ENCODE results near the gene SLC17A9. TPM values are rescaled to one million over a fixed set of nuclear protein-coding genes. Genes with fewer than 3 reads are reported as not detected.

SLC17A9 gene
- polyA plus RNA-seq, 2 donors, result 1.0 to 3.3 TPM

DNA sequence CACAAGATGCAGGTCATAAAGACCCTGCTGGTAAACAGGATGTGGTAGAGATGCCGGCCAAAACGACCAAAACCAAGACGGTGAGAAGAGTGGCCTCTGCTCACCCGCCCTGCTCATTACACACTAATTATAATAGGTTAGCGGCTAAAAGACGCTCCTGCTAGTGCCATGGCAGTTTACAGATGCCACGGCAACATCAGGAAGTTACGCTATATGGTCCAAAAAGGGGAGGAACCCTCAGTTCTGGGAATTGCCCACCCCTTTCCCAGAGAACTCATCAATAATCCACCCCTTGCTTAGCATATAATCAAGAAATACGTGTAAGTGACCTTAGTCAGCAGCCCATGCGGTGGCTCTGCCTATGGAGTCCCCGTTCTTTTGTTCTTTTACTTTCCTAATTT, 36.7 kb downstream of the SLC17A9 start:
- no peak overlapping the region for H3K4me3 ChIP-seq (ENCODE audit: low read depth in 1 of 2, low read length in 2 of 2)
- no peaks in the 10 kb centered on the region for H3K4me1 ChIP-seq (ENCODE audit: control insufficient read depth in 2 of 2, insufficient read depth in 2 of 2, low read length in 1 of 2)
- H3K36me3 ChIP-seq (ENCODE audit: control insufficient read depth in 2 of 2, insufficient read depth in 2 of 2, low read length in 1 of 2), result no peaks in the 10 kb centered on the region
- H3K9me3 ChIP-seq (ENCODE audit: control insufficient read depth in 2 of 2, insufficient read depth in 1 of 2, low read depth in 1 of 2, low read length in 1 of 2), result no peaks in the 10 kb centered on the region
- no peak overlapping the region for H3K27ac ChIP-seq (ENCODE audit: low read depth in 2 of 2, low read length in 1 of 2)
- WGBS, 2 donors, result 51% methylated on average over 11 of the region's 11 CpGs
- H3K27me3 ChIP-seq (ENCODE audit: control insufficient read depth in 1 of 2, insufficient read depth in 2 of 2, low read length in 2 of 2), result no peaks in the 10 kb centered on the region

GRCh38 chr20:62990306-62990825, 37.9 kb downstream of the SLC17A9 start:
- Histone ChIP-seq H3K4me1 (ENCODE audit: control insufficient read depth in 2 of 2, insufficient read depth in 2 of 2, low read length in 1 of 2) (no peaks in the 10 kb centered on the region), H3K27me3 (ENCODE audit: control insufficient read depth in 1 of 2, insufficient read depth in 2 of 2, low read length in 2 of 2) (peaks cover 0 to 6% of the 10 kb centered on the region in 2 donors), H3K36me3 (ENCODE audit: control insufficient read depth in 2 of 2, insufficient read depth in 2 of 2, low read length in 1 of 2) (no peaks in the 10 kb centered on the region), H3K27ac (ENCODE audit: low read depth in 2 of 2, low read length in 1 of 2) (no peak overlapping the region), H3K4me3 (ENCODE audit: low read depth in 1 of 2, low read length in 2 of 2) (no peak overlapping the region), H3K9me3 (ENCODE audit: control insufficient read depth in 2 of 2, insufficient read depth in 1 of 2, low read depth in 1 of 2, low read length in 1 of 2) (no peaks in the 10 kb centered on the region)
- WGBS, 2 donors, result 69 to 71% methylated on average over 22 of the region's 22 CpGs

GRCh38 chr20:62991196-62991807, 38.8 kb downstream of the SLC17A9 start:
- H3K27me3 ChIP-seq (ENCODE audit: control insufficient read depth in 1 of 2, insufficient read depth in 2 of 2, low read length in 2 of 2), result peaks cover 0 to 7% of the 10 kb centered on the region in 2 donors
- no peak overlapping the region for H3K27ac ChIP-seq (ENCODE audit: low read depth in 2 of 2, low read length in 1 of 2)
- H3K9me3 ChIP-seq (ENCODE audit: control insufficient read depth in 2 of 2, insufficient read depth in 1 of 2, low read depth in 1 of 2, low read length in 1 of 2), result no peaks in the 10 kb centered on the region
- no peaks in the 10 kb centered on the region for H3K36me3 ChIP-seq (ENCODE audit: control insufficient read depth in 2 of 2, insufficient read depth in 2 of 2, low read length in 1 of 2)
- WGBS, 2 donors, result 69 to 71% methylated on average over 13 of the region's 13 CpGs
- H3K4me1 ChIP-seq (ENCODE audit: control insufficient read depth in 2 of 2, insufficient read depth in 2 of 2, low read length in 1 of 2), result no peaks in the 10 kb centered on the region
- no peak overlapping the region for H3K4me3 ChIP-seq (ENCODE audit: low read depth in 1 of 2, low read length in 2 of 2)

GRCh38 chr20:62991863-62992262, 39.4 kb downstream of the SLC17A9 start:
- 64 to 65% methylated on average over 6 of the region's 6 CpGs for WGBS, 2 donors
- no peak overlapping the region for H3K27ac ChIP-seq (ENCODE audit: low read depth in 2 of 2, low read length in 1 of 2)
- no peaks in the 10 kb centered on the region for H3K9me3 ChIP-seq (ENCODE audit: control insufficient read depth in 2 of 2, insufficient read depth in 1 of 2, low read depth in 1 of 2, low read length in 1 of 2)
- H3K27me3 ChIP-seq (ENCODE audit: control insufficient read depth in 1 of 2, insufficient read depth in 2 of 2, low read length in 2 of 2), result peaks cover 0 to 7% of the 10 kb centered on the region in 2 donors
- no peaks in the 10 kb centered on the region for H3K36me3 ChIP-seq (ENCODE audit: control insufficient read depth in 2 of 2, insufficient read depth in 2 of 2, low read length in 1 of 2)
- H3K4me1 ChIP-seq (ENCODE audit: control insufficient read depth in 2 of 2, insufficient read depth in 2 of 2, low read length in 1 of 2), result no peaks in the 10 kb centered on the region
- no peak overlapping the region for H3K4me3 ChIP-seq (ENCODE audit: low read depth in 1 of 2, low read length in 2 of 2)

- no peak overlapping the region for H3K27ac ChIP-seq (ENCODE audit: low read depth in 2 of 2, low read length in 1 of 2)
- peaks cover 0 to 4% of the 10 kb centered on the region in 2 donors for H3K9me3 ChIP-seq (ENCODE audit: control insufficient read depth in 2 of 2, insufficient read depth in 1 of 2, low read depth in 1 of 2, low read length in 1 of 2)
- H3K27me3 ChIP-seq (ENCODE audit: control insufficient read depth in 1 of 2, insufficient read depth in 2 of 2, low read length in 2 of 2), result peaks cover 0 to 12% of the 10 kb centered on the region in 2 donors
- H3K36me3 ChIP-seq (ENCODE audit: control insufficient read depth in 2 of 2, insufficient read depth in 2 of 2, low read length in 1 of 2), result no peaks in the 10 kb centered on the region
- H3K4me3 ChIP-seq (ENCODE audit: low read depth in 1 of 2, low read length in 2 of 2), result no peak overlapping the region
- WGBS, 2 donors, result 85% methylated on average over 23 of the region's 23 CpGs
- no peaks in the 10 kb centered on the region for H3K4me1 ChIP-seq (ENCODE audit: control insufficient read depth in 2 of 2, insufficient read depth in 2 of 2, low read length in 1 of 2)
Observed at GRCh38 chr20:62993856-62994494, 41.5 kb downstream of the SLC17A9 start.

- peaks cover 0 to 12% of the 10 kb centered on the region in 2 donors for H3K27me3 ChIP-seq (ENCODE audit: control insufficient read depth in 1 of 2, insufficient read depth in 2 of 2, low read length in 2 of 2)
- H3K4me1 ChIP-seq (ENCODE audit: control insufficient read depth in 2 of 2, insufficient read depth in 2 of 2, low read length in 1 of 2), result no peaks in the 10 kb centered on the region
- no peak overlapping the region for H3K27ac ChIP-seq (ENCODE audit: low read depth in 2 of 2, low read length in 1 of 2)
- H3K36me3 ChIP-seq (ENCODE audit: control insufficient read depth in 2 of 2, insufficient read depth in 2 of 2, low read length in 1 of 2), result no peaks in the 10 kb centered on the region
- peaks cover 0 to 4% of the 10 kb centered on the region in 2 donors for H3K9me3 ChIP-seq (ENCODE audit: control insufficient read depth in 2 of 2, insufficient read depth in 1 of 2, low read depth in 1 of 2, low read length in 1 of 2)
- 74% methylated on average over 19 of the region's 19 CpGs for WGBS, 2 donors
- no peak overlapping the region for H3K4me3 ChIP-seq (ENCODE audit: low read depth in 1 of 2, low read length in 2 of 2)
Observed at GRCh38 chr20:62994869-62995281, 42.4 kb downstream of the SLC17A9 start.

DNA sequence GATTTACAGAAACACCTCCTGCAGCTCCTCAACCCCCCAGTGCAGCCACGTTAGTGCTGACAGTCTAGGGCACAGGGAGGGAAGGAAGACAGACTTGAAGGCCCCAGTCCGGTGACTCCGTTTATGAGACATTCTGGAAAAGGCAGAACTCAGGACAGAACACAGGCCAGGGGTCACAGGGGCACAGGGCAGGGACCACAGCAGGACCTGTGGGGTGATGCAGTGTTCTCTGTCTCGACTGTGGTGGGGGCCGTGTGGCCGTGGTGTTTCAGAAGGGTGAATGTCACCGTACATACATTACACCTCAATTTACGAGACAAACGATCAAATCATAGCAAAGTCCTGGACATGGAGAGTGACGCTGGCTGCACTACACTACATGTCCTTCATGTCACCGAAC, 43.0 kb downstream of the SLC17A9 start:
- WGBS, 2 donors, result 54 to 66% methylated on average over 11 of the region's 11 CpGs
- peaks cover 0 to 4% of the 10 kb centered on the region in 2 donors for H3K9me3 ChIP-seq (ENCODE audit: control insufficient read depth in 2 of 2, insufficient read depth in 1 of 2, low read depth in 1 of 2, low read length in 1 of 2)
- H3K4me3 ChIP-seq (ENCODE audit: low read depth in 1 of 2, low read length in 2 of 2), result no peak overlapping the region
- no peaks in the 10 kb centered on the region for H3K36me3 ChIP-seq (ENCODE audit: control insufficient read depth in 2 of 2, insufficient read depth in 2 of 2, low read length in 1 of 2)
- no peak overlapping the region for H3K27ac ChIP-seq (ENCODE audit: low read depth in 2 of 2, low read length in 1 of 2)
- H3K27me3 ChIP-seq (ENCODE audit: control insufficient read depth in 1 of 2, insufficient read depth in 2 of 2, low read length in 2 of 2), result peaks cover 3 to 12% of the 10 kb centered on the region in 2 donors
- no peaks in the 10 kb centered on the region for H3K4me1 ChIP-seq (ENCODE audit: control insufficient read depth in 2 of 2, insufficient read depth in 2 of 2, low read length in 1 of 2)

GRCh38 chr20:62995898-62996595, 43.5 kb downstream of the SLC17A9 start:
- 69 to 72% methylated on average over 25 of the region's 25 CpGs for WGBS, 2 donors
- Histone ChIP-seq H3K36me3 (ENCODE audit: control insufficient read depth in 2 of 2, insufficient read depth in 2 of 2, low read length in 1 of 2) (no peaks in the 10 kb centered on the region), H3K27ac (ENCODE audit: low read depth in 2 of 2, low read length in 1 of 2) (no peak overlapping the region), H3K27me3 (ENCODE audit: control insufficient read depth in 1 of 2, insufficient read depth in 2 of 2, low read length in 2 of 2) (peaks cover 3 to 12% of the 10 kb centered on the region in 2 donors), H3K4me1 (ENCODE audit: control insufficient read depth in 2 of 2, insufficient read depth in 2 of 2, low read length in 1 of 2) (no peaks in the 10 kb centered on the region), H3K9me3 (ENCODE audit: control insufficient read depth in 2 of 2, insufficient read depth in 1 of 2, low read depth in 1 of 2, low read length in 1 of 2) (peaks cover 0 to 4% of the 10 kb centered on the region in 2 donors), H3K4me3 (ENCODE audit: low read depth in 1 of 2, low read length in 2 of 2) (no peak overlapping the region)

GRCh38 chr20:62996596-62996982, 44.1 kb downstream of the SLC17A9 start:
- Histone ChIP-seq H3K27me3 (ENCODE audit: control insufficient read depth in 1 of 2, insufficient read depth in 2 of 2, low read length in 2 of 2) (peaks cover 3 to 15% of the 10 kb centered on the region in 2 donors), H3K4me3 (ENCODE audit: low read depth in 1 of 2, low read length in 2 of 2) (no peak overlapping the region), H3K36me3 (ENCODE audit: control insufficient read depth in 2 of 2, insufficient read depth in 2 of 2, low read length in 1 of 2) (no peaks in the 10 kb centered on the region), H3K27ac (ENCODE audit: low read depth in 2 of 2, low read length in 1 of 2) (no peak overlapping the region), H3K9me3 (ENCODE audit: control insufficient read depth in 2 of 2, insufficient read depth in 1 of 2, low read depth in 1 of 2, low read length in 1 of 2) (peaks cover 0 to 4% of the 10 kb centered on the region in 2 donors), H3K4me1 (ENCODE audit: control insufficient read depth in 2 of 2, insufficient read depth in 2 of 2, low read length in 1 of 2) (no peaks in the 10 kb centered on the region)
- WGBS, 2 donors, result 84 to 88% methylated on average over 14 of the region's 14 CpGs

Measured in esophagus (tissue), 2 donors.